ENCODE measurements around the gene TTLL4.

Gene TTLL4

GRCh38 chr2:218796691-218797090 is 86.1 kb downstream of the TTLL4 start:
- no peak for FAIRE-seq

- no peak for FAIRE-seq
Observed at GRCh38 chr2:218798767-218799504, 88.3 kb downstream of the TTLL4 start.

- no peak for FAIRE-seq
Observed at GRCh38 chr2:218799990-218800389, 89.4 kb downstream of the TTLL4 start.

- no peak for FAIRE-seq
Observed at GRCh38 chr2:218802386-218802994, 91.9 kb downstream of the TTLL4 start.

GRCh38 chr2:218804817-218805216 is 94.2 kb downstream of the TTLL4 start:
- no peak for FAIRE-seq

Measured in A204.1 (cell line).